Measurements from ENCODE around the gene DEUP1. TPM values are rescaled to one million over a fixed set of nuclear protein-coding genes. Genes with fewer than 3 reads are reported as not detected.

Gene DEUP1
- total and polyA plus RNA-seq, 4 donors, result 0.39 to 2.4 (median 1.2) TPM

- peaks cover 0 to 7% (median 0%) of the 10 kb centered on the region in 4 donors for H3K36me3 ChIP-seq (ENCODE audit: control insufficient read depth in 4 of 4, insufficient read depth in 4 of 4, low read length in 4 of 4)
- H3K27me3 ChIP-seq (ENCODE audit: control insufficient read depth in 3 of 3, insufficient read depth in 3 of 3, low read length in 2 of 3), result no peaks in the 10 kb centered on the region
- no peak overlapping the region for H3K4me3 ChIP-seq
- DNase-seq (peak in 1 of 3 donors; percentile 47), ATAC-seq (ENCODE audit: insufficient read depth, low FRiP score) (no peak)
- WGBS, 2 donors, result 73 to 81% methylated on average over 3 of the region's 3 CpGs
- peaks cover 0 to 4% (median 0%) of the 10 kb centered on the region in 4 donors for H3K9me3 ChIP-seq (ENCODE audit: control insufficient read depth in 4 of 4, insufficient read depth in 3 of 4, low read length in 3 of 4)
- H3K4me1 ChIP-seq (ENCODE audit: control insufficient read depth in 5 of 5, insufficient read depth in 5 of 5, low read length in 5 of 5), result peaks cover 0 to 16% (median 6%) of the 10 kb centered on the region in 5 donors
- no peak for TF ChIP-seq CTCF (IDR thresholded peaks at IDR 0.05; ENCODE audit: control extremely low read depth, extremely low read depth)
- H3K9ac ChIP-seq (ENCODE audit: insufficient read depth in 1 of 2, low read length in 2 of 2), result no peak overlapping the region
- H3K27ac ChIP-seq (ENCODE audit: low read depth in 1 of 2, low read length in 1 of 2), result no peak overlapping the region
These were observed 146.3 kb downstream of the DEUP1 start for GRCh38 chr11:93476796-93477195.

- peaks cover 0 to 4% (median 0%) of the 10 kb centered on the region in 4 donors for H3K9me3 ChIP-seq (ENCODE audit: control insufficient read depth in 4 of 4, insufficient read depth in 3 of 4, low read length in 3 of 4)
- no peak overlapping the region for H3K4me3 ChIP-seq
- H3K36me3 ChIP-seq (ENCODE audit: control insufficient read depth in 4 of 4, insufficient read depth in 4 of 4, low read length in 4 of 4), result peaks cover 0 to 7% (median 0%) of the 10 kb centered on the region in 4 donors
- no peak overlapping the region for H3K9ac ChIP-seq (ENCODE audit: insufficient read depth in 1 of 2, low read length in 2 of 2)
- 91 to 93% methylated on average over 11 of the region's 11 CpGs for WGBS, 2 donors
- no peak for DNase-seq
- H3K27ac ChIP-seq (ENCODE audit: low read depth in 1 of 2, low read length in 1 of 2), result no peak overlapping the region
- peaks cover 0 to 25% (median 6%) of the 10 kb centered on the region in 5 donors for H3K4me1 ChIP-seq (ENCODE audit: control insufficient read depth in 5 of 5, insufficient read depth in 5 of 5, low read length in 5 of 5)
- ATAC-seq (ENCODE audit: insufficient read depth, low FRiP score), result no peak
- no peak for TF ChIP-seq CTCF (IDR thresholded peaks at IDR 0.05; ENCODE audit: control extremely low read depth, extremely low read depth)
- no peaks in the 10 kb centered on the region for H3K27me3 ChIP-seq (ENCODE audit: control insufficient read depth in 3 of 3, insufficient read depth in 3 of 3, low read length in 2 of 3)
These were observed 147.2 kb downstream of the DEUP1 start for GRCh38 chr11:93477684-93478234.

- TF ChIP-seq CTCF (IDR thresholded peaks at IDR 0.05; ENCODE audit: control extremely low read depth, extremely low read depth), result no peak
- 96 to 98% methylated on average over 19 of the region's 19 CpGs for WGBS, 2 donors
- DNase-seq, result no peak
These were observed 148.3 kb downstream of the DEUP1 start for GRCh38 chr11:93478841-93479240.

More at GRCh38 chr11:93478841-93479240, 148.3 kb downstream of the DEUP1 start:
- H3K9me3 ChIP-seq (ENCODE audit: control insufficient read depth in 4 of 4, insufficient read depth in 3 of 4, low read length in 3 of 4), result peaks cover 0 to 4% (median 0%) of the 10 kb centered on the region in 4 donors
- no peaks in the 10 kb centered on the region for H3K27me3 ChIP-seq (ENCODE audit: control insufficient read depth in 3 of 3, insufficient read depth in 3 of 3, low read length in 2 of 3)
- ATAC-seq (ENCODE audit: insufficient read depth, low FRiP score), result no peak
- H3K27ac ChIP-seq (ENCODE audit: low read depth in 1 of 2, low read length in 1 of 2), result no peak overlapping the region
- no peak overlapping the region for H3K4me3 ChIP-seq
- peaks cover 0 to 35% (median 6%) of the 10 kb centered on the region in 5 donors for H3K4me1 ChIP-seq (ENCODE audit: control insufficient read depth in 5 of 5, insufficient read depth in 5 of 5, low read length in 5 of 5)
- no peak overlapping the region for H3K9ac ChIP-seq (ENCODE audit: insufficient read depth in 1 of 2, low read length in 2 of 2)
- H3K36me3 ChIP-seq (ENCODE audit: control insufficient read depth in 4 of 4, insufficient read depth in 4 of 4, low read length in 4 of 4), result peaks cover 0 to 7% (median 0%) of the 10 kb centered on the region in 4 donors

All from lung (tissue), 12 donors.